Frontal cortex (tissue), 4 donors: ENCODE results near the gene TSG101. TPM values are rescaled to one million over a fixed set of nuclear protein-coding genes. Genes with fewer than 3 reads are reported as not detected.
A peak's percentile ranks its signal among the peaks of the same experiment; 100 is the strongest.

Source experiments
- DNase-seq, 2 donors: peaks; one replicate each; pipeline ENCODE4 v3.0.0; 2012; ENCODE audit warnings: low spot score in 2 of 2
- FAIRE-seq: peaks from 2 replicates; lab custom pipeline; 2012; peaks lifted over from hg19 to GRCh38; lab: Jason Lieb, UNC
- total RNA-seq: library from RNA; depleted of rRNA; stranded (reverse); fragments of >200 nt; gene quantifications from one replicate; pipeline ENCODE4 v1.2.3, GENCODE V29; 2014
- donor health status: control.
- donor health status: control.
- donor health status: control.

TSG101 gene
- total RNA-seq, 1 donor from 2014 or later = 83.6 TPM

- DNase-seq = no peak
- FAIRE-seq = no peak
Measured at GRCh38 chr11:18495271-18495670, 31.5 kb downstream of the TSG101 start.

DNA sequence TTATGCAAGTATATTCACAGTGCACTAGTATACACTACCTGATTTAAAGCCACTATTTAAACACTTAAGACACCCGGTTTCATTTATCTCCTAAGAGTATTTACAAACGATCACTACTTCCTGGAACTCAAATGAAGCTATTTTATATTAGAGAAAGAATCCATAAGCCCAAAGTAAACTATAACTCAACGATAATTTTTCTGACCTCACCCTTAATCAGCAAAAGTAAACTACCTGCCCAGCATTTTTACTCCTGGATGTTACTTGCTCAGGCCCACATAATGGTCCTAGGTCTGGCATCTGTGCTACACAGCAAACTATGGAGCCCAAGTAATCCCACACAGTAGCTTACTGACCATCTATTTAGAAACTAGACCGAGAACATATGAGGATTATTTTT lies 33.4 kb downstream of the TSG101 start:
- DNase-seq (no peak), FAIRE-seq (no peak)

DNA sequence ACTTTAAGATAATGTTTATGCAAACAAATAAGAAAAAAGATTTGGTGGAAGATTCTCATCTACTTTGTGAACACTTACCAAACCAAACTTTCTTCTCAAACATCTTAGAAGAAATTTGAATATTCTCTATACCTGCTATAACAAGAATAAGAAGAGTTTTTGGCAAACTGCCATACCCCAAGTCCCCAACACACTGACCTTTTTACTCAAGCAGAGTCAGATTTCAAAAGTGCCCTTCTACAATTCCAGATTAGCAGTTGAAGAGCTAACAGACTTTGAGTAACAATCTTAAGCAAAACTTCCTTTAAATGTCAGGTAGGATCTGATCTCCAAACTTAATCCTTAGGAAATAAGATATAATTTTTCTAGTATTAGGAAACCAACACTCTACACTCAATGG lies 33.9 kb downstream of the TSG101 start:
- no peak for DNase-seq
- no peak for FAIRE-seq

DNA sequence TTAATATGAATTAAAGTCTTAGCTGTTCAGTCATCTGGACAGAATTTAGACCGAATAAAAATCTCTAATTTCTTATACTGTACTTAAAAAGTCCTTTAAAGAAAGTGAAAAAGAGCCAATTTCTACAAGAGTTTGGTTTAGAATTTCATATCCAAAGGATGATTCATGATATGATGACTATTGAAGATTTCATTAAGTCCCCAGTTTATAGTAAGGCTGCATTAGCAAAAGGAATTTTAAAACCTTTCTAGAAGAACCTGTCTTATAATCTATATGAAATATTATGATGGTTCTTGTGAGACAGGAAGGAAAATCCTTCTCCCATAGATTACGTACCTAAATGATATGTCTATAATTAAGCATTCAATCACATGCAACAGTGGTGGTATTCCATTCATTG lies 34.8 kb downstream of the TSG101 start:
- no peak for FAIRE-seq

DNA sequence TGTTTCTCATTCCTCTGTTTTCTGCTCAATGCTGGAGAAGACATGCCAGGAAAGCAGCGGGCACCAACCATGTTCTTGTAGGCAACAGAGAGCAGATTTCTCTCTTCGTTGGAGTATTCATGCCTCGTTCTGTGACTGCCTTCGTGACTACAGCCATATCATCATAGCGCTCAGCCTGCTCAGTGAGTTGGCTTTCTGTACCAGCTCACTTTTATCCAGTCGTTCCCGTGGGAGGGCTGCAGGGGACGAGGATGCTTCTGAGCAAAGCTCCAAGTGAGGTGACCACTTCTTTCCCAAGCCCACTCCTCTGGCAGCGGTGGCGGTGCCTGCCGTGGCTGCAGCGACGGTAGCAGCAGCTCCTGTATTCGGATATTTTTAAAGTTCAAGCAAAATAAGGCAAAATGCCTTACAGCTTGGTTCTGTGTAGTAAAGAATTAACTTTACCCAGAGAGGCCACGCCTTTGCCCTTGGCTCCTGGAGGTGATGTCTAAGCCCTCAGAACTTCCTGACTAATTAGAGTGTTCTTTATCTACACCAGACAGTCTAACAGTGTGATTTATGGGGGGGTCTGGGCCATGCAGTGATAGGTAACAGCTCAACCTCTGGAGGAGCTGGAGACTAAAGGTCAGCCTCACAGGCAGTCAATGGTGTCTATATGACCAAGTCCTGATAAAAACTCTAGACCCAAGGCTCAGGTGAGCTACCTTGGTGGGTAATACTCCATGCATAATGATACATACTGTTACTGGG lies 35.8 kb downstream of the TSG101 start:
- DNase-seq (no peak), FAIRE-seq (no peak)

More for the DNA sequence above, 34.8 kb downstream of the TSG101 start:
- DNase-seq = no peak

- DNase-seq (no peak), FAIRE-seq (no peak)
Measured at GRCh38 chr11:18490319-18490718, 36.4 kb downstream of the TSG101 start.

GRCh38 chr11:18485913-18486528 lies 40.7 kb downstream of the TSG101 start:
- FAIRE-seq (no peak), DNase-seq (no peak)

DNA sequence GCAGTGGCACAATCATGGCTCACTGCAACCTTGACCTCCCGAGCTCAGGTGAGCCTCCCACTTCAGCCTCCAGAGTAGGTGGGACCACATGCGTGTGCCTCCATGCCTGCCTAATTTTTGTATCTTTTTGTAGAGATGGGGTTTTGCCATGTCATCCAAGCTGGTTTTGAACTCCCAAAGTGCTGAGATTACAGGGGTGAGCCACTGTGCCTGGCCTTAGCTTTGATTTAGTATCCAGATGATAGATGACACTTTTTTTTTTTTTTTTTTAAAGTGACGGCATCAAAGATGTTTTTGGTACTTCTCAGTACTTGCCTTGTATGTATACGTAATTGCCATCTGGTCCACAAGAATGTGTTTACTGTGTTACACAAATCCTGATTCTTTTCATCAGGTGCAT lies 47.7 kb downstream of the TSG101 start:
- DNase-seq (no peak), FAIRE-seq (no peak)

DNA sequence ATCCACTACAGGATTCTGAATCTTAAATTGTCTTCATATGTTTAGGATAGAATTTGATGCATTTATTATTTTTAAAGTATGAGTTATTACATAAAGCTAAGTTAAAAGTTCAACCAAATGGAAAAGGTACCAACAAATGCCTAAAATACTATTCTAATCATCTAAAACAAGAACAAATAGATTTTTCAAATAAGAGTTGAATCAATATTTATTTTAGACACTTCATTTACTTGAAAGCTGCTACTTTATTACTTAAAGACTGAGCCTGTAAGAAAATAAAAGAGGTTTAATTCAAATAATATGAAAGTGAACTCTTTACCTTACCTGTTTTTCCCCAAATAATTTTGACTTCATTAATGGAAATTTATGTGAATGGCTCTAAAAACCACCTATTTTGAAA lies 54.2 kb downstream of the TSG101 start:
- FAIRE-seq (peak; percentile 31), DNase-seq (no peak)

- no peak for DNase-seq
- FAIRE-seq = no peak
Measured at GRCh38 chr11:18471995-18472394, 54.7 kb downstream of the TSG101 start.

DNA sequence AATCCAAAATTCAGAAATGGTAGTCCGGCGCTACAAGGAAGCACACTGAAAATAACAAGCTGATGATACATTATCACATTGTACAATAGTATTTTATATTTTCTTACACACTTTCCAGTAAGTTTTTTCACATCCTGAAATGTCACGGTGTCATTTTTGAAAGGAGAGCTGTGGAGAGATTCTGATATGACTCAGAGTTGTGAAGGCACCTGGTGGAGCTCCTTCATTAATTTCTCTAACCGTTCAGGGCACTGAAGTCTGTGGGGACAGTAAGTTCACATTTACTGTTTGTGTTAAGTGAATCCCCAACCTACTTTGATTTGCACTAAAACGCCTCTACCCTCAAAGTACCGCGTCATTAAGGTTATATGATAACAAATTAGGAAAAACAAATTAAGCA lies 57.8 kb downstream of the TSG101 start:
- DNase-seq = no peak
- FAIRE-seq = no peak

DNA sequence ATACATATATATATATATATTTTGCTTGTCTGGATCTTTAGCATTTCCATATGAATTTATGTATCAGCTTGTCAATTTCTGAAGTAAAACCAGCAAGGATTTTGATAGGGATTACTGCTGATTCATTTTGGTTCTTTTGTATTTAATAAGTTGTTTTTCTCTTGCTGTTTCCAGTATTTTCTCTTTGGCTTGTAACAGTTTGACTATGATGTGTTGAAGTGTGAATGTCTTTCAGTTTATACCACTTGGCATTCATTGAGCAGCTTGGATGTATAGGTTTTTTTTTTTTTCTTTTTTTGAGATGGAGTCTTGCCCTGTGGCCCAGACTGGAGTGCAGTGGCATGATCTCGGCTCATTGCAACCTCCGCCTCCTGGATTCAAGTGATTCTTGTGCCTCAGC lies 58.7 kb downstream of the TSG101 start:
- no peak for FAIRE-seq

DNA sequence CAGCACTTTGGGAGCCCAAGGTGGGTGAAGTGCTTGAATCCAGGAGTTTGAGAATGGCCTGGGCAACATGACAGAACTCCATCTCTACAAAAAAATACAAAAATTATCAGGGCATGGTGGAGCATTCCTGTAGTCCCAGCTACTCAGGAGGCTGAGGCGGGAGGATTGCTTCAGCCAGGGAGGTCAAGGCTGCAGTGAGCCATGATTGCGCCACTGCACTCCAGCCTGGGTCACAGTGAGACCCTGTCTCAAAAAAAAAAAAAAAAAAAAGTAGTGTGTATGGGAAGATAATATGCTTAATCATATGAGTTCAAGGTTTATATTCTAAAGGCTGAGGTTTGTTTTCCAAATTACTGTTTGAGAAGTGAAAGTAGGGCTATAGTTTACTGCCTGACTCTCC lies 60.3 kb downstream of the TSG101 start:
- DNase-seq = no peak
- FAIRE-seq = no peak

More for the DNA sequence above, 58.7 kb downstream of the TSG101 start:
- no peak for DNase-seq

DNA sequence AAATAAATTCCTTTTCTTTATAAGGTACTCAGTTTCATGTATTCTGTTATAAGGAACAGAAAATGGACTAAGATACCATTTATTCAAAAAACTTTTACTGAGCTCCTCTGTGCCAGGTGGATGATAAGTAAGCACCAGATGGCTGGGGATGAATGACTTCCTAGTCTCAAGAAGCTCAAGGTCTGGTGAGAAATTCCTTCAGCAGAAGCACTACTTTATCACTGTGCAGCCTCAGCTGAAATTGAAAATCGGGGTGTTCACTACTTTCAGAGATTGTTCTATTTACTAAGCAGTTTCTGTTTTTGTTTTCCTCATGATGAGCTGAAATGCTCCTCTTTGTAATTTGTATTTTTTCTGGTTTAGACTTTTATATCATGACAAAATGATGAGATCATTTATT lies 63.3 kb downstream of the TSG101 start:
- FAIRE-seq = no peak

GRCh38 chr11:18461909-18462308 lies 64.8 kb downstream of the TSG101 start:
- no peak for FAIRE-seq
- no peak for DNase-seq

More for the DNA sequence above, 63.3 kb downstream of the TSG101 start:
- DNase-seq = no peak

DNA sequence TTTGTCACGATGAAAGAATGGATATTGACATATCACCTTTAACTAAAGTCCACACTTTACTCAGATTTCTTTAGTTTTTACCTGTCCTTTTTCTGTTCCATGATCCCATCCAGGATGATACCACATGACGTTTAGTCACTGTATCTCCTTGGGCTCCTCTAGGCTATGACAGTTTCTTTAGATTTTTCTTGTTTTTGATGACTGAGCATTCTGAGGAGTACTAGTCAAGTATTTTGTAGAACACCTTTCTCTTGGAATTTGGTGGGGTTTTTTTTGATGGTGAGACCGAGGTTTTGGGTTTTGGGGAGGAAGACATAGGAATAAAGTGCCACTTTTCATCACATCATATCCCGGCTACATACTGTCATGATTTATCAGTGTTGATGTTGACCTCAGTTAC lies 67.1 kb downstream of the TSG101 start:
- no peak for FAIRE-seq

DNA sequence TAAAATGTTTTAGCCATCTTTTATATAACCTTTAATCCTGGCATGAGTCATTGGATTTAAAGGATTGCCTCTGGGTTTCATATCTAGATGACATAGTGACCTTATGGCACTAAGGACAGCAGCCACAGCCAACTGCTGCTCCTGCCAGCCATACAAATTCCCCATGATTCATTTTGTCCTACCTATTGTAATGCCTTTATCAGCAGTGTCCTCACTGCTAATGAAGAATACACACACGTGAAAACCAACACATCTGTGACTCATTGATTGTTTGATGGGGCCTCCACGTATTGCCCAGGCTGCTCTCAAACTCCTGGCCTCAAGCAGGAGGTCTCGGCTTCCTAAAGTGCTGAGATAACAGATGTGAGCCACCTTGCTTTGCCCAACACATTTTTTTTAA lies 69.3 kb downstream of the TSG101 start:
- DNase-seq (no peak), FAIRE-seq (no peak)

More for the DNA sequence above, 67.1 kb downstream of the TSG101 start:
- no peak for DNase-seq

GRCh38 chr11:18455686-18456372 lies 70.9 kb downstream of the TSG101 start, which contains the start of gene LDHAL6A:
Gene LDHAL6A, plus strand, starts transcription at chr11:18455856. Its CDS starts 825 bp downstream, at chr11:18456681.
- no peak for FAIRE-seq
- DNase-seq = no peak

DNA sequence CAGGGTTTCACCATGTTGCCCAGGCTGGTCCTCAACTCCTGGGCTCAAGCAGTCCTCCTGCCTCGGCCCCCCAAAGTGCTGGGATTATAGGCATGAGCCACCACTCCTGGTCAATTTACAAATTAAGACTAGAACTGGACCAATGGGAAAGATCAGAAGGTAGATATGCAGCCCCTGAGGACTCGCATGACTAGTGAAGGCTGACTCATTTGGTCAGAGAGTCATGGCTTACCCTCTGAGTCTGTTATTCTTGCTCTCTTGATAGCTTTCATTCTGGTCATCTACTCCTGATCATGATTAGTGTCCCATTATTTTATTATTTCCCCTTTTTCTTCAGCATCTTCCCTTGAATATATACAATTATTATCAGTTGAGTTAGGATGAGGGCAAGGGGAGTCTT lies 73.8 kb downstream of the TSG101 start:
- DNase-seq = no peak
- no peak for FAIRE-seq

GRCh38 chr11:18449251-18449650 lies 77.5 kb downstream of the TSG101 start:
- DNase-seq (no peak), FAIRE-seq (no peak)

- FAIRE-seq (no peak), DNase-seq (no peak)
Measured at GRCh38 chr11:18438691-18439090, 88.1 kb downstream of the TSG101 start.
